DLD1 (cell line): ENCODE results near the gene ABI2.
"Not testable (repeated sequence)": the region's sequence is repeated elsewhere in the genome, so short reads cannot be mapped to it uniquely, and the experiment has no call there.

Source experiments
- in situ Hi-C: cut with HindIII; loops from 2 replicates; pipeline ENCODE4 v1.10.0; 2017; ENCODE audit warnings: low sequenced_read_pairs

Gene ABI2

GRCh38 chr2:203418271-203418670 lies 90.1 kb downstream of the ABI2 start:
- in situ Hi-C loops = no loop called here

- in situ Hi-C loops = no loop called here
Observed at GRCh38 chr2:203427061-203427460, 98.9 kb downstream of the ABI2 start.

- in situ Hi-C loops = not testable (repeated sequence)
Observed at GRCh38 chr2:203429643-203430042, 101.4 kb downstream of the ABI2 start.

- in situ Hi-C loops = no loop called here
Observed at GRCh38 chr2:203431391-203432185, 103.4 kb downstream of the ABI2 start.

- in situ Hi-C loops = no loop called here
Observed at GRCh38 chr2:203432811-203433210, 104.6 kb downstream of the ABI2 start.

GRCh38 chr2:203436496-203436895 lies 108.3 kb downstream of the ABI2 start:
- in situ Hi-C loops = no loop called here

GRCh38 chr2:203437511-203437910 lies 109.3 kb downstream of the ABI2 start:
- in situ Hi-C loops = no loop called here

- in situ Hi-C loops = no loop called here
Observed at GRCh38 chr2:203438528-203438927, 110.3 kb downstream of the ABI2 start.

- in situ Hi-C loops = no loop called here
Observed at GRCh38 chr2:203440671-203441070, 112.5 kb downstream of the ABI2 start.

- in situ Hi-C loops = no loop called here
Observed at GRCh38 chr2:203441463-203441862, 113.3 kb downstream of the ABI2 start.

- in situ Hi-C loops = no loop called here
Observed at GRCh38 chr2:203442463-203442862, 114.3 kb downstream of the ABI2 start.

GRCh38 chr2:203444738-203445137 lies 116.5 kb downstream of the ABI2 start:
- in situ Hi-C loops = no loop called here

GRCh38 chr2:203446071-203446481 lies 117.9 kb downstream of the ABI2 start:
- in situ Hi-C loops = no loop called here

GRCh38 chr2:203446780-203447179 lies 118.6 kb downstream of the ABI2 start:
- in situ Hi-C loops = no loop called here

GRCh38 chr2:203450561-203450960 lies 122.4 kb downstream of the ABI2 start:
- in situ Hi-C loops = no loop called here

- in situ Hi-C loops = no loop called here
Observed at GRCh38 chr2:203451011-203451410, 122.8 kb downstream of the ABI2 start.

- in situ Hi-C loops = no loop called here
Observed at GRCh38 chr2:203451689-203452088, 123.5 kb downstream of the ABI2 start.

GRCh38 chr2:203453858-203454451 lies 125.8 kb downstream of the ABI2 start:
- in situ Hi-C loops = no loop called here

GRCh38 chr2:203455209-203455608 lies 127.0 kb downstream of the ABI2 start:
- in situ Hi-C loops = no loop called here

GRCh38 chr2:203461746-203462145 lies 133.6 kb downstream of the ABI2 start:
- in situ Hi-C loops = no loop called here

- in situ Hi-C loops = no loop called here
Observed at GRCh38 chr2:203462308-203462707, 134.1 kb downstream of the ABI2 start.

GRCh38 chr2:203463266-203463678 lies 135.1 kb downstream of the ABI2 start:
- in situ Hi-C loops = no loop called here
